ENCODE results near the gene WIPF2.

DNA sequence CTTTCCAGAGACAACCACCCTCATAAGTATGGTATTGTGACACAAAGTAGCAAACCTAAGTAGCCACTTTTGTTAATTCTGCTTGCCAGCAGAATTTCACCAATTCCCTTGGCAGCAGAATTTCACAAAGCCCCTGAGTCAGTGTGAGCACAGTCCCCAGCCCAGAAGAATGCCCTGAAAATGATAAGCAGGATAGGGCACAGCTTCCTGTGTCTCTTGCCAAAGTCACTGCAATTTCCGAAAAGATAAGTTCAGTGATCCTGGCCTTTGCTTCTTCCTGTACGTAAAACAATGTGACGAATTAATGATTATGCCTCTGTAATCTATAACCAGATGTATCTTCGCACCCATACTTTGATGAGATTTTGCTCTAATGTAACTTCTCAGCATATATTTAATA lies 16.0 kb upstream of the WIPF2 start:
- TF ChIP-seq, protein P1, sequence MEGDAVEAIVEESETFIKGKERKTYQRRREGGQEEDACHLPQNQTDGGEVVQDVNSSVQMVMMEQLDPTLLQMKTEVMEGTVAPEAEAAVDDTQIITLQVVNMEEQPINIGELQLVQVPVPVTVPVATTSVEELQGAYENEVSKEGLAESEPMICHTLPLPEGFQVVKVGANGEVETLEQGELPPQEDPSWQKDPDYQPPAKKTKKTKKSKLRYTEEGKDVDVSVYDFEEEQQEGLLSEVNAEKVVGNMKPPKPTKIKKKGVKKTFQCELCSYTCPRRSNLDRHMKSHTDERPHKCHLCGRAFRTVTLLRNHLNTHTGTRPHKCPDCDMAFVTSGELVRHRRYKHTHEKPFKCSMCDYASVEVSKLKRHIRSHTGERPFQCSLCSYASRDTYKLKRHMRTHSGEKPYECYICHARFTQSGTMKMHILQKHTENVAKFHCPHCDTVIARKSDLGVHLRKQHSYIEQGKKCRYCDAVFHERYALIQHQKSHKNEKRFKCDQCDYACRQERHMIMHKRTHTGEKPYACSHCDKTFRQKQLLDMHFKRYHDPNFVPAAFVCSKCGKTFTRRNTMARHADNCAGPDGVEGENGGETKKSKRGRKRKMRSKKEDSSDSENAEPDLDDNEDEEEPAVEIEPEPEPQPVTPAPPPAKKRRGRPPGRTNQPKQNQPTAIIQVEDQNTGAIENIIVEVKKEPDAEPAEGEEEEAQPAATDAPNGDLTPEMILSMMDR (conservative IDR thresholded peaks at IDR 0.05; ENCODE audit: low read depth, low read length) = no peak
- TF ChIP-seq EZH2phosphoT487 (IDR thresholded peaks at IDR 0.05; ENCODE audit: borderline replicate concordance, low read length) (no peak), EZH2 (IDR thresholded peaks at IDR 0.05; ENCODE audit: low read length, unreplicated experiment) (no peak)
